Fibroblast of gingiva (primary cell): Measurements from ENCODE around the gene ZNF354C.

Experiments used
- DNase-seq: peaks from one replicate; pipeline ENCODE4 v3.0.0-alpha.2; 2011; ENCODE audit warnings: low read depth

The ZNF354C gene

DNA sequence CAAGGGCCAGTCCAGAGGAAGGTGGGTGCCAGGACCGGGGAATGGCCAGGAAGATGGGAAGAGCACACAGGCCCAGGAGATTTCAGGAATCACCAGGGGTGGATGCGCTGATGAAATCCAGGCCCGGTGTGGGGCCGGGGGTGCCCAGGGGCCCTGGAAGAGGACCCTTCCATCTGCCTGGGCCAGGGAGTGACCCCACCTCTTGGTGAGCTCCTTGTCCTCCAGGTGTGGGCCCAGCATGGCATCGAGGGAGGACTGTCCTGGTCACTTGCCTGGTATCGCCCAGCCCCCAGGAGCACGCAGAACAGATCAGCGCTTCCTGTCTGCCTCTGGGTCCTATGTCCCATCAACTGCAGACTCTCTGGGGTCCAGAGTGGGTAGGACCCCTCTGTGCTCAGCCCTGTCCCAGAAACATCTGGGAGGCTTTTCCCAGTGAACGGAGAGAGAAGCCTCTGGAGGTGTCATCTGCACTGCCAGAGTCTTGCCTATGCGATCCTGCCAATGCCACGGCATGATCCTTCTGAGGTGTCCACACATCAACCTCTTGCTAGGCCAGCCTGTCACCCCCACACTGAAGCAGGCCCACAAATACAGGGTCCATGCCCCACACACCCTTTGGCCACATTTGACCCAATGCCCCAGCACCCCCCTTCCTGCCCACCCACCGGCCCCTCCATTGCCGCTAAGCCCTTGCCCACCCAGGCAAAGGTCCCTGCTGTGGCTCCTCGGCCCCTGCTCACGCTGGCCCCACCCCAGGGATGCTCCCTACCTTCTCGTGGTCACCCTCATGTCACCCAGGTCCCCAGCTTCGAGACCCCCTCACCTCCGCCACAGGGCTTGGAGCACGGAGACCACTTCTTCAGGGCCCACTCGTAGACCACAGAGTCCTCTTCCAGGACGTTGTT, 67.2 kb downstream of the ZNF354C start:
- DNase-seq: no peak

- no peak for DNase-seq
Observed at GRCh38 chr5:179128041-179128365, 67.8 kb downstream of the ZNF354C start.

- no peak for DNase-seq
Observed at GRCh38 chr5:179128976-179129375, 68.8 kb downstream of the ZNF354C start.

DNA sequence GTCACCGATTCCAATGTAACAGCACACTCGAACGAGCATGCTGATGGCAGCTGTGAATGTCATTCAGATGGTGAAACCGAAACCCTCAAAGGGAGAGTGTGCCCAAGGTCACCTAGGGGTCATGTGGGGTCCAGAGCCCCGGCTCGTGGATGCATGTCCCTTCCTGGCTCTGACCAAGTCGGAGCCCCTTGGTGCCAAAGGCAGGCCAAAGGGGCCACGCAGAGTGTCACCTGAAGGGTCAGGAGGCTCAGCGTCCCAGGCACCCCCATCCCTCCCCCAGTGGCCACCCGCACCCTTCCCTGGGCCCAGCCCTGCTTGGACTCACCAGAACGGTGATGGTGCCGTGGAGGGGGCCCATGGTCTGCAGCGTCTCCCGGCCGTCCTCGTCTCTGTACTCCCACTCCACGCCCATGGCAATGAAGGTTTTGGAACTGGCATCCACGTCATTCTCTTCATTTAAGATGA, 69.5 kb downstream of the ZNF354C start:
- DNase-seq: no peak

- no peak for DNase-seq
Observed at GRCh38 chr5:179130101-179130681, 70.0 kb downstream of the ZNF354C start.

DNA sequence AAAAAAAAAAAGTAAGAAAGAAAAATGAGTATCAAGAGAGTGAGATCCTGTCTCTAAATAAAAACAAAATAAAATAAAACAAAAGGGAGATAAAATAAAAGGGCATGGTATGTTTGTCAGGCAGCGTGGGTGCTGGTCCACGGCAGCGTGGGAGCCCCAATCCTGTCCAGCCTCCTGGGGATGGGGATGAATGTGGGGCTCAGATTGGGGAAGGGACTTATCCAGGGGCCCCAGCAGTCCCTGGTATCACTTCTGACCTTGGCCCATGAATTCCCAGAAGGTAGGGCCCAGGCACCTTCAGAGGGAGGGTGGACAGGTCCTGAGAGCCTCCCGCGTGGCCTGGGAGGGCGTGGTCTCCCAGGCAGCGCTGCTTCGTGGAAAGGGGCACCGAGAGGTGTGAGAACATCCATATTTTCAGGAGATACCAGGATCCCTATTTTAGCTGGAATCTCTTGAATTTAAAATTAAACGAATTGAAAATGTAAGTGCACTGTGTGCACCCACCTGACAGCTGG, 71.2 kb downstream of the ZNF354C start:
- no peak for DNase-seq

GRCh38 chr5:179131886-179132585, 71.9 kb downstream of the ZNF354C start:
- no peak for DNase-seq

- DNase-seq: no peak
Observed at GRCh38 chr5:179132586-179133355, 72.6 kb downstream of the ZNF354C start.
